Gastrocnemius medialis (tissue), 4 donors: ENCODE data around the gene SEC16A. TPM values are rescaled to one million over a fixed set of nuclear protein-coding genes. Genes with fewer than 3 reads are reported as not detected.

ENCODE experiments used
- ATAC-seq, 2 donors: fragments of 150-250 bp; one replicate each; pipeline ENCODE4 v1.9.1; 2016
- DNase-seq, 2 donors: peaks; one replicate each; pipeline ENCODE4 v3.0.0-alpha.2; 2019
- H3K27ac ChIP-seq, 4 donors: fragments of 200-600 bp; sonication (generic); 1 replicate in 1 of 4; 2 replicates in 3 of 4; pipeline ENCODE4 v1.5.1; 2016 to 2018; ENCODE audit warnings: mild to moderate bottlenecking in 2 of 4, moderate library complexity in 1 of 4
- H3K27me3 ChIP-seq, 3 donors: fragments of 200-600 bp; sonication (generic) in 2 of 3; 1 replicate in 1 of 3; 2 replicates in 2 of 3; pipeline versions ENCODE4 v1.5.1 to v1.6.0; 2016 to 2019; ENCODE audit warnings: mild to moderate bottlenecking in 1 of 3, moderate library complexity in 1 of 3
- H3K36me3 ChIP-seq, 2 donors: fragments of 200-600 bp; sonication (generic) in 1 of 2; one replicate each; pipeline ENCODE4 v1.5.1; 2017 to 2018
- H3K4me1 ChIP-seq, 2 donors: fragments of 200-600 bp; sonication (generic) in 1 of 2; one replicate each; pipeline ENCODE4 v1.5.1; 2016 to 2017; ENCODE audit warnings: mild to moderate bottlenecking in 2 of 2
- H3K4me3 ChIP-seq, 4 donors: fragments of 200-600 bp; sonication (generic) in 3 of 4; 1 replicate in 1 of 4; 2 replicates in 3 of 4; pipeline ENCODE4 v1.5.1; 2016 to 2019; ENCODE audit warnings: mild to moderate bottlenecking in 2 of 4
- H3K9me3 ChIP-seq, 3 donors: fragments of 200-600 bp; sonication (generic) in 2 of 3; 1 replicate in 1 of 3; 2 replicates in 2 of 3; pipeline ENCODE4 v1.5.1; 2016 to 2019
- POLR2A ChIP-seq, 2 donors: fragments of 450-650 bp; IDR thresholded peaks; one replicate each; pipeline ENCODE4 v1.6.1; 2017; ENCODE audit warnings: antibody characterized with exemption in 2 of 2, mild to moderate bottlenecking in 2 of 2, moderate library complexity in 2 of 2
- in situ Hi-C, 4 donors: fragments of 200-750 bp; cut with MboI; loops; one replicate each; pipeline versions ENCODE4 v1.15.0 to v1.8.0; 2017; ENCODE audit warnings: low sequenced_read_pairs in 4 of 4
- intact Hi-C: fragments of 100-400 bp; cut with DNase I; formaldehyde crosslinking; loops from one replicate; pipeline ENCODE4 v1.15.1; 2023; ENCODE audit warnings: low total_unique reads
- total RNA-seq, 4 donors: library from RNA; depleted of rRNA; stranded (reverse); fragments of >200 nt; gene quantifications; one replicate each; pipeline versions ENCODE4 v1.1.0 to v1.2.3, GENCODE V29; 2016
- TF ChIP-seq, protein P1 (sequence below), 5 experiments: fragments of 450-650 bp in 3 of 5; fragments of 200-600 bp in 2 of 5; sonication (generic) in 2 of 5; IDR thresholded peaks in 4 of 5; conservative IDR thresholded peaks in 1 of 5; 1 replicate in 4 of 5; 2 replicates in 1 of 5; pipeline ENCODE4 v1.5.1; 2016 to 2019; ENCODE audit warnings: antibody characterized with exemption in 5 of 5, mild to moderate bottlenecking in 3 of 5, moderate library complexity in 3 of 5

Gene SEC16A
- total RNA-seq, 4 donors from 2014 or later = 23.9 to 50.4 (median 46.6) TPM

DNA sequence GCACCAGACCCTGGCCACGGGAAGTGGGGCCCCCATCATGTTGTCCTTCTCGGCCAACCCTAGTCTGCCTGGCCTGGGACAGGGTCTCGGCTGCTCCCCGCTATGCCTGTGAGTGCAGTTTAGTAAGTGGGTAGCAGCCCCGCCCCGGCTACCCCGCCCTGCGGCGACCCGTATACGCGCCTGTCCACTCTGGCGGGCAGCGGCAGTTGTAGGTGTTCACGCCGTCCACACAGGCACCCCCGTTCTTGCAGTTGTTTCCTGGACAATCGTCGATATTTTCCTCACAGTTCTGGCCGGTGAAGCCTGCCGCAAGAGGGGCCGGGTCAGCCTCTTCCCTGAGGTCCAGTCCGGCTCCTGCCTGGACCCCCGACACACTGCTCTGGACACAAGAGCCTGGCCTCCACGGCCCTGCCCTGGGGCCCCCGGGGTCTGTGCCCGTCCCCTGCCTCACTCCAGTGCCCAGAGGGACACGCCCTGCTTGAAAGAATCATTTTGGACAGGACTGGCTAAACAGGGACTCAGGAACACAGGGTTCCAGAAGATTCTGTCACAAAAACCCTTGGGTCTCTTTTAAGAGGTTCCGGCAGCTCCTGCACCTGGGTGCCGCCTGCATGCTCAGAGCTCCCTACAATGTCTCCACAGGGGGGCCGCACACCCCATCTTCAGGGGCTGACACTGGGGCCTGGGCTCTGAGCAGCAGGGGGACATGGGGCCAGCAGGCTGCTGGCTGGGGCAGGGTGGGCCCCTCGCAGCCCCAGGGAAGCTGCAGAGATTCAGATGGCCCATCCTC, 36.6 kb upstream of the SEC16A start:
- intact Hi-C loops (loop anchor here (10.0 kb wide), 1 partner anchor 115 kb away; no protein-coding TSS in a partner anchor), in situ Hi-C loops (no loop called here)
- no peak for TF ChIP-seq POLR2A (IDR thresholded peaks at IDR 0.05)
- TF ChIP-seq, protein P1, sequence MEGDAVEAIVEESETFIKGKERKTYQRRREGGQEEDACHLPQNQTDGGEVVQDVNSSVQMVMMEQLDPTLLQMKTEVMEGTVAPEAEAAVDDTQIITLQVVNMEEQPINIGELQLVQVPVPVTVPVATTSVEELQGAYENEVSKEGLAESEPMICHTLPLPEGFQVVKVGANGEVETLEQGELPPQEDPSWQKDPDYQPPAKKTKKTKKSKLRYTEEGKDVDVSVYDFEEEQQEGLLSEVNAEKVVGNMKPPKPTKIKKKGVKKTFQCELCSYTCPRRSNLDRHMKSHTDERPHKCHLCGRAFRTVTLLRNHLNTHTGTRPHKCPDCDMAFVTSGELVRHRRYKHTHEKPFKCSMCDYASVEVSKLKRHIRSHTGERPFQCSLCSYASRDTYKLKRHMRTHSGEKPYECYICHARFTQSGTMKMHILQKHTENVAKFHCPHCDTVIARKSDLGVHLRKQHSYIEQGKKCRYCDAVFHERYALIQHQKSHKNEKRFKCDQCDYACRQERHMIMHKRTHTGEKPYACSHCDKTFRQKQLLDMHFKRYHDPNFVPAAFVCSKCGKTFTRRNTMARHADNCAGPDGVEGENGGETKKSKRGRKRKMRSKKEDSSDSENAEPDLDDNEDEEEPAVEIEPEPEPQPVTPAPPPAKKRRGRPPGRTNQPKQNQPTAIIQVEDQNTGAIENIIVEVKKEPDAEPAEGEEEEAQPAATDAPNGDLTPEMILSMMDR (IDR thresholded peaks at IDR 0.05 in 4 of 5, conservative IDR thresholded peaks at IDR 0.05 in 1 of 5) = no peak
- ATAC-seq (no peak), DNase-seq (no peak)
- no peaks in the 10 kb centered on the region for H3K9me3 ChIP-seq
- peaks cover 0 to 13% of the 10 kb centered on the region in 2 donors for H3K4me1 ChIP-seq
- H3K4me3 ChIP-seq = no peak overlapping the region
- no peaks in the 10 kb centered on the region for H3K27me3 ChIP-seq
- H3K27ac ChIP-seq = no peak overlapping the region
- H3K36me3 ChIP-seq = peaks cover 0 to 28% of the 10 kb centered on the region in 2 donors

DNA sequence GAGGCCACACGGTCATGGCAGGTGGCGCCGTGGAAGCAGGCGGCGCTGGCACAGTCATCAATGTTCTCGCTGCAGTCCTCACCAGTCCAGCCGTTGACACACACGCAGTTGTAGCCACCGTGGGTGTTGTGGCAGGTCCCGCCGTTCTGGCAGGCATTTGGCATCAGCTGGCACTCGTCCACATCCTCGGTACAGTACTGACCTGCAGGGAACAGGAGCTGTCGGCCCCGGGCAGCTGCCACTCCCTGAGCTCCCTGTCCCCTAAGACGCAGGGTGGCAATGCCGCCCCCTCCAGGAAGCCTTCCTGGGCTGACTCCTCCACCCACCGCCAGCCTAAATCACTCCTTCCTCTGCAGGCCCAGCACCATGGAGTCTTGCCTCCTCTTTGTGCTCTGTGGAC, 35.8 kb upstream of the SEC16A start:
- no peaks in the 10 kb centered on the region for H3K27me3 ChIP-seq
- no peak overlapping the region for H3K27ac ChIP-seq
- DNase-seq = no peak
- no peak for ATAC-seq
- H3K4me1 ChIP-seq = peaks cover 0 to 5% of the 10 kb centered on the region in 2 donors
- TF ChIP-seq, protein P1 (IDR thresholded peaks at IDR 0.05 in 4 of 5, conservative IDR thresholded peaks at IDR 0.05 in 1 of 5) = no peak
- no peak for TF ChIP-seq POLR2A (IDR thresholded peaks at IDR 0.05)
- intact Hi-C loops (no loop called here), in situ Hi-C loops (no loop called here)
- no peak overlapping the region for H3K4me3 ChIP-seq
- peaks cover 0 to 36% of the 10 kb centered on the region in 2 donors for H3K36me3 ChIP-seq
- no peaks in the 10 kb centered on the region for H3K9me3 ChIP-seq

DNA sequence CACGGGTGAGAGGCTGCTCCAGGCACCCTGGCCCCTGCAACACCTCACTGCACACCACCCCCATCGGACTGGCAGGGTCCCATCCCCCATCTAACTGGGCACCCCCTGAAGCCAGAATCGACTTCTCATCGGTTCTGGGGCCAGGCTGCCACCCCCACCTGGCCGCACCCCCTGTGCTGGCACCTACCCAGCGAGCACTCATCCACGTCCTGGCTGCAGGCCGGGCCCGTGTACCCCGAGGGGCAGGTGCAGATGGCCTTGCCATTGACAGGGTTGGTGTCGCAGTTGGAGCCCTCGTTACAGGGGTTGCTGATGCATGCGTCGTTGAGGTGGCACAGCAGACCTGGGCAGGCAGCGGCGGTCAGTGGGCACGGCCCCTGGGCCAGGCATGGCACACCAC, 35.1 kb upstream of the SEC16A start:
- intact Hi-C loops (no loop called here), in situ Hi-C loops (no loop called here)
- DNase-seq (no peak), ATAC-seq (no peak)
- Histone ChIP-seq H3K9me3 (no peaks in the 10 kb centered on the region), H3K27me3 (no peaks in the 10 kb centered on the region), H3K4me3 (no peak overlapping the region), H3K4me1 (no peaks in the 10 kb centered on the region), H3K27ac (no peak overlapping the region), H3K36me3 (peaks cover 0 to 43% of the 10 kb centered on the region in 2 donors)
- no peak for TF ChIP-seq POLR2A (IDR thresholded peaks at IDR 0.05)
- TF ChIP-seq, protein P1 (IDR thresholded peaks at IDR 0.05 in 4 of 5, conservative IDR thresholded peaks at IDR 0.05 in 1 of 5) = no peak

DNA sequence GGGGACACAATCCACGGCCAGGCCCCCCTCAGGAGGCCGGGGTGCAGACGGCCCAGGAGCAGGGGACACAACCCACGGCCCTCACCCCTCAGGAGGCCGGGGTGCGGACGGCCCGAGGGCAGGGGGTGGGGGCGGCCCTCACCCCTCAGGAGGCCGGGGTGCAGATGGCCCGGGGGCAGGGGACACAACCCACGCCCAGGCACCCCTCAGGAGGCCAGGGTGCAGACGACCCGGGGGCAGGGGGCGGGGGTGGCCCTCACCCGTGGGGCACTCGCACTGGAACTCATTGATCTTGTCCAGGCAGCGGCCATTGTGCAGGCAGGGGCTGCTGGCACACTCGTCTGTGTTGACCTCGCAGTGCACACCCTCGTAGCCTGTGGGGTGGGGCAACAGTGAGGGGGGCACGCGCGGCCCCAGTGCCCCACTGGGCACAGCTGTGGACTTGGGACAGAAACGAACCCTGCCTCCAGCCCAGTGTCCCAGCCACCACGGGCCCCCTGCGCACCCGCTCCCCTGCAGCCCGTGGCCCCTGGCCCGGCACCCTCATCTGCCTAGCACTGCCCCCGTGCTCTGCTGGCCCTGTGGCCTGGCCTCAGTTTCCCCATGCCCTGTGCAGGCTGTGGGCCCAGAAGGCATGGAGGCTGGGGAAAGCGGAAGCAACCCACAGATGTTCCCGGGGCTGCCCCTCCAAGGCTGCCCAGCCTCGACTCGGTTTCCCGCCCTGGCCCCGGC, 34.3 kb upstream of the SEC16A start:
- ATAC-seq = no peak
- H3K4me3 ChIP-seq = no peak overlapping the region
- intact Hi-C loops (no loop called here), in situ Hi-C loops (no loop called here)
- H3K4me1 ChIP-seq = no peaks in the 10 kb centered on the region
- no peak overlapping the region for H3K27ac ChIP-seq
- H3K9me3 ChIP-seq = no peaks in the 10 kb centered on the region
- no peak for DNase-seq
- TF ChIP-seq, protein P1 (IDR thresholded peaks at IDR 0.05 in 4 of 5, conservative IDR thresholded peaks at IDR 0.05 in 1 of 5) = no peak
- TF ChIP-seq POLR2A (IDR thresholded peaks at IDR 0.05) = no peak
- peaks cover 0 to 45% of the 10 kb centered on the region in 2 donors for H3K36me3 ChIP-seq
- no peaks in the 10 kb centered on the region for H3K27me3 ChIP-seq
